Measurements from ENCODE around the gene CHST7. TPM values are rescaled to one million over a fixed set of nuclear protein-coding genes. Genes with fewer than 3 reads are reported as not detected.
"Not testable (repeated sequence)": the region's sequence is repeated elsewhere in the genome, so short reads cannot be mapped to it uniquely, and the experiment has no call there.

CHST7 gene
- total RNA-seq = 15.9 TPM
- long read RNA-seq, transcript CHST7-201 (2 exons, 2,289 nt) = major isoform, 77 of 78 reads
- long read RNA-seq, partial matches to known transcripts = 0 of 78 reads
- long read RNA-seq, other reads (novel, unspliced or antisense) = 1 of 78 reads

GRCh38 chrX:46573331-46573891, at the start of gene CHST7:
TSS of gene CHST7 (plus strand) at chrX:46573765. CDS start at chrX:46573932, 167 bp downstream.
- peak; percentile 81 for DNase-seq
- H3K27ac ChIP-seq (replicated peaks) = peak within 1 kb of the TSS; percentile 93
- TF ChIP-seq, protein P1, sequence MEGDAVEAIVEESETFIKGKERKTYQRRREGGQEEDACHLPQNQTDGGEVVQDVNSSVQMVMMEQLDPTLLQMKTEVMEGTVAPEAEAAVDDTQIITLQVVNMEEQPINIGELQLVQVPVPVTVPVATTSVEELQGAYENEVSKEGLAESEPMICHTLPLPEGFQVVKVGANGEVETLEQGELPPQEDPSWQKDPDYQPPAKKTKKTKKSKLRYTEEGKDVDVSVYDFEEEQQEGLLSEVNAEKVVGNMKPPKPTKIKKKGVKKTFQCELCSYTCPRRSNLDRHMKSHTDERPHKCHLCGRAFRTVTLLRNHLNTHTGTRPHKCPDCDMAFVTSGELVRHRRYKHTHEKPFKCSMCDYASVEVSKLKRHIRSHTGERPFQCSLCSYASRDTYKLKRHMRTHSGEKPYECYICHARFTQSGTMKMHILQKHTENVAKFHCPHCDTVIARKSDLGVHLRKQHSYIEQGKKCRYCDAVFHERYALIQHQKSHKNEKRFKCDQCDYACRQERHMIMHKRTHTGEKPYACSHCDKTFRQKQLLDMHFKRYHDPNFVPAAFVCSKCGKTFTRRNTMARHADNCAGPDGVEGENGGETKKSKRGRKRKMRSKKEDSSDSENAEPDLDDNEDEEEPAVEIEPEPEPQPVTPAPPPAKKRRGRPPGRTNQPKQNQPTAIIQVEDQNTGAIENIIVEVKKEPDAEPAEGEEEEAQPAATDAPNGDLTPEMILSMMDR (IDR thresholded peaks at IDR 0.05; ENCODE audit: borderline replicate concordance) = peak; percentile 41
- intact Hi-C loops (cut with micrococcal nuclease) = loop anchor here (10.0 kb wide), 1 partner anchor 71 kb away; no protein-coding TSS in a partner anchor
- H3K4me3 ChIP-seq = peak within 1 kb of the TSS; percentile 82
- no peaks in the 10 kb centered on the region for H3K27me3 ChIP-seq (ENCODE audit: low read depth)
- H3K4me1 ChIP-seq = peaks cover 25% of the 10 kb centered on the region
- no peaks in the 10 kb centered on the region for H3K36me3 ChIP-seq
- H3K9me3 ChIP-seq (replicated peaks) = no peaks in the 10 kb centered on the region

- H3K9me3 ChIP-seq (replicated peaks); H3K27ac ChIP-seq (replicated peaks); H3K4me1 ChIP-seq; H3K36me3 ChIP-seq; DNase-seq; H3K4me3 ChIP-seq; H3K27me3 ChIP-seq (ENCODE audit: low read depth); intact Hi-C loops (cut with micrococcal nuclease): not testable (repeated sequence)
These were observed 44.9 kb upstream of the CHST7 start for GRCh38 chrX:46528640-46529039.

GRCh38 chrX:46529740-46530403, 43.7 kb upstream of the CHST7 start:
- H3K36me3 ChIP-seq; H3K4me1 ChIP-seq; H3K27ac ChIP-seq (replicated peaks); intact Hi-C loops (cut with micrococcal nuclease); DNase-seq; H3K9me3 ChIP-seq (replicated peaks); H3K27me3 ChIP-seq (ENCODE audit: low read depth); H3K4me3 ChIP-seq: not testable (repeated sequence)

DNA sequence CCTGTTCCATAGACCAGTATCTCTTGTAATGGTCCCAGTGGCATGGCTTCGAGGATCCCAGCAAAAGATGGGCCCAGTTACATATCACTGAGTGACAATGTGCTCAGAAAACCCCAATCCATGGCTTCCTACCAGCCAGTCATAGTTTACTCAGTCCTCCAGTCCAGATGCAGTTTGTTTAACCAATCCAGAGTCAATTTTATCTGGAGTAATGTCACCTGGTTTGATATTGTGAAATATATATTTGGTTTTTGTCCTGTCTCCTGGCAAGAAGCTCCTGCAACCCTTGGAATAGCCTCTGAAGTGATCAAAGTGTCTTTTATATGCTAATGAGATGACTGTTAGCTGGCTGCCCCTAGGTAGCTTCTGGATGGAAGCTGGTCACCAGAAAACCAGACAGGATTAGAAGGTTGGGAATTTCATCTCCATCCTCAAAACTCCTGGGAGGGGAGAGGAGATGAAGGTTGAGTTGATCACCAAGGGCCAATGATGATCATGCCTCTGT, 43.1 kb upstream of the CHST7 start:
- intact Hi-C loops (cut with micrococcal nuclease); H3K36me3 ChIP-seq; H3K27ac ChIP-seq (replicated peaks); H3K4me3 ChIP-seq; H3K27me3 ChIP-seq (ENCODE audit: low read depth); DNase-seq; H3K9me3 ChIP-seq (replicated peaks); H3K4me1 ChIP-seq: not testable (repeated sequence)

DNA sequence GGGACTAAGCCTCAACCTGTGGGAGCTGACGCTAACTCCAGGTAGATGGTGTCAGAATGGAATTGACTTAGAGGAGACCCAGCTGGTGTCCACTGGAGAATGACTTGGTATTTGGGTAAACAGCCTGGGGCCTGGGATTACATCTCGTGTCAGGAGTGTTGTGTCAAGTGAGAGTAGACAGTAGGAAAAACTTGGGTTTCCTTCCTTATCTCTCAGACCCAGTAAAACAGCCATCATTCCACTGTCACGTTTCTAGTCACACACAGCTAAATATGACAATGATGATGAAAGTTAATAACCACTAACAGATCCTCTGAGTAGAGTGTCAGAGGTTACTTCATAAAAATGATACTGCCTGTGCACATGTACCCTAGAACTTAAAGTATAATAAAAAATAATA, 42.1 kb upstream of the CHST7 start:
- Histone ChIP-seq H3K27me3 (ENCODE audit: low read depth) (no peaks in the 10 kb centered on the region), H3K27ac (replicated peaks) (no peak overlapping the region), H3K36me3 (no peaks in the 10 kb centered on the region), H3K4me1 (no peaks in the 10 kb centered on the region), H3K4me3 (no peak overlapping the region), H3K9me3 (replicated peaks) (no peaks in the 10 kb centered on the region)
- intact Hi-C loops (cut with micrococcal nuclease) = no loop called here
- no peak for DNase-seq
- TF ChIP-seq, protein P1 (IDR thresholded peaks at IDR 0.05; ENCODE audit: borderline replicate concordance) = no peak

DNA sequence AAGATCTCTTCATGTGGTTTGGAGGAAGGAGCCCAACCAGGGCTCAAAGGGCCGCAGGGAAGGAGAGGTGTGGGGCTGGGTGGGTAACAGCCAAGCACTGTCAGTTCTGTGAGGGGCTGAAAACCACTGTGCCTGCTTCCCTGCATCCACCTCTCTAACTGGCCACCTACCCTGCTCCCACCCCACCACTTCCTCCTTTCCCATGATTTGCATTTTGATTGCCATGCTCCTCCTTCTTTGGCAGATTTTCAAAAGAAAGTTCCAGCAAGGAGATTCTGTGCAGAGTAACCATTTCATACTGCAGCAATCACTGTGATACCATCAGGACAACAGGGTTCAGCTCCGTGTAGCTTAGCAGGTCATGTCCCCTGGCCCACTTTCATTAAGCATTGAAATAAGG, 30.1 kb upstream of the CHST7 start:
- H3K9me3 ChIP-seq (replicated peaks) = no peaks in the 10 kb centered on the region
- peaks cover 6% of the 10 kb centered on the region for H3K36me3 ChIP-seq
- intact Hi-C loops (cut with micrococcal nuclease) = no loop called here
- no peak for DNase-seq
- H3K27ac ChIP-seq (replicated peaks) = no peak overlapping the region
- no peaks in the 10 kb centered on the region for H3K27me3 ChIP-seq (ENCODE audit: low read depth)
- TF ChIP-seq, protein P1 (IDR thresholded peaks at IDR 0.05; ENCODE audit: borderline replicate concordance) = no peak
- no peak overlapping the region for H3K4me3 ChIP-seq
- peaks cover 31% of the 10 kb centered on the region for H3K4me1 ChIP-seq

DNA sequence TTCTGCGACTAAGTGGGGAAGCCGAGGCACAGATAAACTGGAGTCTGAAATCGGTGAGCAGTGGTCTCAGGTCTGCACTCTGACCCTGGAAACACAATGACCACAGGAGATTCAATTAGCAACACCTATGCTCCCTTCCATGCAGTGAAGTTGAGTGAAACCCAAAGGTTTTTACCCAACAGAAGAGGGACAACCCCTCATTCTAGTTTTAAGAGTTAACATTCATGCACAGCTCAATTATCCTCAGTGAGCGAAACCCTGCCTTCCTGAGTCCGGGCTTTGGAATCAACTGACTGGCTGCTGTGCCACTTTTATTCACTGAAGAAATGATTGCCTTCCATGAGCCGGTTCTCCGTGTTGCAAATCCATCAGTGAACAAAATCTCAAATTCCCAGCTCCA, 29.0 kb upstream of the CHST7 start:
- peaks cover 31% of the 10 kb centered on the region for H3K4me1 ChIP-seq
- H3K9me3 ChIP-seq (replicated peaks); H3K27me3 ChIP-seq (ENCODE audit: low read depth); H3K36me3 ChIP-seq; intact Hi-C loops (cut with micrococcal nuclease); DNase-seq: not testable (repeated sequence)
- H3K27ac ChIP-seq (replicated peaks) = peak overlapping the region; percentile 85
- peak overlapping the region; percentile 83 for H3K4me3 ChIP-seq

Measured in left ventricle myocardium inferior (tissue), 1 donor.